HG03139 (cell line): ENCODE measurements around the gene BRSK2.

ENCODE experiments used
- ATAC-seq: cut with Tn5 transposase; IDR thresholded peaks from one replicate; pipeline ENCODE4 v1.9.1; 2021; ENCODE audit not compliant: unreplicated experiment

BRSK2 gene

DNA sequence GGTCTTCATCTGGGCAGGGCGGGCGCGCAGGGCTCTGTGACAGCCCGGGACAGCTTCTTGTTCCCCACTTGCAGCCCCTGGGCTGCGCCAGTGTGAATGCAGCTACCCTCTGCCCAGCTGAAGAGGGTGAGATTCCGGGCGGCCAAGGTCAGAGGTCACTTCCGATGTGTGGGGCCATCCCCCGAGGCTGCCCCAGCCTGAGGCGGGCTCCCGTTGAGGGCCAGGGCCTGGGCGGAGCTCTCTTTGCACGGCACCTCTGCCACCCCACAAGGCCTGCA lies 72.9 kb downstream of the BRSK2 start:
- no peak for ATAC-seq

DNA sequence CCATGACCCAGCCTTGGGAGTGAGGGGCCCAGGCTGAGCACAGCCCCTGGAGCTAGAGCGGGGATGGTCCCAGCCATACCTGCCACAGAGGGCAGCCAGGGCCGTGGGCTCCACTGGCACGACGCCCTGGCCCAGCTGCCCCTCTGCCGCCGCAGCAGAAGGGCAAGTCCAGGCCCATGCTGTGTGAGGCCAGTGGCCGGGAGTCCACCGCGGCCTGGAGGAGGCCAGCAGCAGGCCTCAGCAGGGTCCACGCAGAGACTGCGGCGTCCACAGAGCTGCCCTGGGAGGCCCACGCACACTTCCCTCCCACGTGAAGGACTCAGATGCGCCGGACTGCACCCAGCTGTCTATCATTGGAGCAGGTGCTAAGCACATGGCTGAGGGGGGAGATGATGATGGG lies 73.3 kb downstream of the BRSK2 start:
- ATAC-seq = no peak

DNA sequence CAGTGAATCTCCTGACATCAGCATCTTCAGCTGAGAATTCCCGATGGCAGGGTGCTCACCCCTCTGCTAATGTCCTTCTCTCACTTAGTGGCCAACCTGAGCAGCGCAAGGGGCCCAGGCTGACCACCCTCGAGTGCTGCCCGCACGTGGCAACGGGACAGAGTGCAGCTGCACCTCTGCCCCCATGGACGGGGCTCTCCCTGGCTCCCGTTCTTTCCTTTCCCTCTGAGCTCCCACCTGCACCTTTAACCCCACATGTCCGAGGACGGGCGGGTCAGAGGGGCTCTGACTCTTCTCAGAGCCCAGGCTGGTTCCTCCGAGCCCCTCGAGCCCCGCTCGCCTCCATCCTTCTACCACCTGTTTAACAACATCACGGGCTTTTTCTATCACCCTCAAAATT lies 77.0 kb downstream of the BRSK2 start:
- no peak for ATAC-seq

DNA sequence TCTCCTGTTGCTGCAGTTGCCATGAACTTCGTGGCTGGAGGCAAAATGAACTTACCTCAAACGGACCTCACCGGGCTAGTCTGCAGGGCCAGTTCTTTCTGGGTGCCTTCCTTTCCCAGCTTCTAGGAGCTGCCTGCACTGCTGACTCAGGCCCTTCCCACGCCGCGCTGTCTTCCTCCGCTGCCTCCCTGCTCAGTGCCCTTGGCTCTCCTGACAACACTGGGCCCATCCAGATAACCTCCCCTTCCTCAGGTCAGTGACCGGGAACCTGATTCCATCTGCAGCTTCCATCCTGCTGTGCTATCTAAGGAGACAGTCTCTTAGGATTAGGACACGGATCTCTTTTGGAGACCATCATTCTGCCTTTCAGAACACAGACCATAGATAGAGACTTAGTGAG lies 77.5 kb downstream of the BRSK2 start:
- no peak for ATAC-seq

DNA sequence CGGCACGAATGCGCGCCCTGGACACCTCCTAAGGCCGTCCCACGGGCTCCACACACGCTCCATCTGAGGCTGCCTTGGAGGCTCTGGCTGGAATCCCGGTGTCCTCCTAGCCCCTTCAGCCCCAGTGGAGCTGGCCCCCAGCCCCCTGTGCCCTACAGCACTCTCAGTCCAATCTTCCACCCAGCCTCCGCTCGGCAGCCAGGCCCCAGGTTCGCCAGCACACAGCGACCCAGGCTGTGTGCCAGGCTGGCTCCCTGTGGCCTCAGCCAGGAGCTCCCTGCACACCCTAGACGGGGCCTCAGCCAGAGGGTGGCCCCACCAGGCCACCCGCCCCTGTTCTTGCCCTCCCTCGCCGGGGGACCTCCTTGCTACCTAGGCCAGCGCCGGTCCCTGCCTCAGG lies 78.3 kb downstream of the BRSK2 start:
- no peak for ATAC-seq

DNA sequence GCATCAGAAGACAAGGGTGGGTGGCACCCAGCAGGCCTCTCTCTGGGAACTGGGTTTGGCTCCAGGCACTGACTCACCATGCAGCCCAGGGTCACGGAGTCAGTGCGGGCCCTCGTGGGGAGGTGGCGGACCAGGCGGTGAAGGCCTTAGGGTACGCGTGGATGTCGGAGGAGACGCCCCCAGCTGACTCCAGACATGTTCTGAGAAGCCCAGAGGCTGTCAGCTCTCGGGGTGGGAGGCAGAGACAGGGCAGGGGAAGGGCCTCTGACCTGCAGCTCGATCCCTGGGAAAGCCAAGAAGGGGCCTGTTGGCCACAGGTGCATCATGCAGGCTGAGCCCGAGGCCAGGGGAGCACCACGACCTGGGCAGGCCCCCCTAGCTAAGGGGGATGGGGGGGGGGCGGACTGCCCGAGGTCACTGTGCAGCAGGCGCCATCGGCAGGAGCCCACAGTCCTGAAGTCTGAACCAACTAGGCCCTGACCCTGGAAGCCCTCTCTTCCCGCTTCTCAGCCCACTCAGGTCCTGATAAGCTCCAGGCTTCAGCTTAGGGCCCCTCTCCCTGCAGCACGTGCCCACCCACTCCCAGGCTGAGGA lies 78.8 kb downstream of the BRSK2 start:
- ATAC-seq = no peak

DNA sequence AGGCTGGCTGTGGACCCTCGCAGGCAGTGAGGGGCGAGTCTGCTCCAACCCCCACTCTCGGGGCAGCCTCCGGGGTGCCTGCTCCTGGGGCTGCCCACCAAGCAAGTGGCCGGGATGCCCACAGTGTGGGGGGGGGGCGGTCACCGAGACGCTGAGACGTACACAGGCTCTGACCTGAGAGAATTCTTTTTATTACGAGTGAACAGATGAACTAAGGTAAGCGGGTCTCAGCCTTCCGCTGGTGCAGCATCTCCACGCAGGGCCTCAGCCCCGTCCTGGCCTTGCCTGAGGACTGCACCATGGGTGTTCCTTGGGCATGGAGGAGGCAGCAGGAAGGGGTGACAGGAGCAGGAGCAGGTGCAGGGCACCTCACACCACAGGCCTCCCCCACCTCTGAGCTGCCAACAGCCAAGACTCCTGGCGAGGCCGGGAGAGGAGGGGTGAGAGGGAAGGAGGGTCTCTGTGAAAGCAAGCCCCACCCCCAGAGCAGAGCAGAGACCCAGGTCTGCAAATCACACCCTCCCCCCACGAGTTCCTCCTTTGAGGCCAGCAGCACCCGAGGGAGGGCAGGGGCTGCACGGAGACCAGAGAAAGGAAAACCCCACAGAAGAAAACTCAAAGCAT lies 79.7 kb downstream of the BRSK2 start:
- ATAC-seq = no peak

DNA sequence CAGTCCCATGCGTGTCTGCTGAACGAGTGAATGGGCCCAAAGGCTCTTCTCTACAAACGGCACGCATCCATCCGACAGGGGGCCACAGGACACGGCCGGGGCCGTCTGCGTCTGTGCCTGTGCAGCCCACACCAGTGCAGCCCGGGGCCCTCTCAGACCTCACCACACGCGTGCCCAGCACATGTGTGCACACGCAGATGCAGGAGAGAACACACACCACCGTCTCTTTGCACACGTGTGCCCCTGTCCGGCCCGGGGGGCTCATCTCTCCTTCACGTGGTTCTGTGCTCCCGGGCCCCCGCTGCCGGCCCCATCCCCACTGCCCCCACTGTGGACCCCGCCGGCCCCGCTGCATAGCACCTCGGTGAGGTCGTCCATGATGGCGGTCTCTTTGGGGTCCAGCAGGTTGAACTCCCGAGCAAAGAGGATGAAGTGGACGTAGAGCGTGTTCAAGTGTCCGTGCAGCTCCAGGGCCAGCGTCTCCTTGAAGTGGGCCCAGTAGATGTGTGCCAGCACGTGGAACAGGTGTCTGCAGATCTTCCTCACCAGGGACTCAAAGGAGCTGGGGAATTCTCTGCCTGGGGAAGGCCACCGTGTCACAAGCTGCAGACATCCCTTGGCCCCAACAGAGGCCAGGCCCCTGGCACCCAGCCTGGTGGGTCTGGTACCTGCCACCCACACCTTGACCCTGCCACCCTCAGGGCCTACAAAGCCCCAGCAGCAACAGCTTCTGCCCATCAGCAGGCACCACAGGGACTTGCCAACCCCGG lies 80.4 kb downstream of the BRSK2 start:
- ATAC-seq = no peak

DNA sequence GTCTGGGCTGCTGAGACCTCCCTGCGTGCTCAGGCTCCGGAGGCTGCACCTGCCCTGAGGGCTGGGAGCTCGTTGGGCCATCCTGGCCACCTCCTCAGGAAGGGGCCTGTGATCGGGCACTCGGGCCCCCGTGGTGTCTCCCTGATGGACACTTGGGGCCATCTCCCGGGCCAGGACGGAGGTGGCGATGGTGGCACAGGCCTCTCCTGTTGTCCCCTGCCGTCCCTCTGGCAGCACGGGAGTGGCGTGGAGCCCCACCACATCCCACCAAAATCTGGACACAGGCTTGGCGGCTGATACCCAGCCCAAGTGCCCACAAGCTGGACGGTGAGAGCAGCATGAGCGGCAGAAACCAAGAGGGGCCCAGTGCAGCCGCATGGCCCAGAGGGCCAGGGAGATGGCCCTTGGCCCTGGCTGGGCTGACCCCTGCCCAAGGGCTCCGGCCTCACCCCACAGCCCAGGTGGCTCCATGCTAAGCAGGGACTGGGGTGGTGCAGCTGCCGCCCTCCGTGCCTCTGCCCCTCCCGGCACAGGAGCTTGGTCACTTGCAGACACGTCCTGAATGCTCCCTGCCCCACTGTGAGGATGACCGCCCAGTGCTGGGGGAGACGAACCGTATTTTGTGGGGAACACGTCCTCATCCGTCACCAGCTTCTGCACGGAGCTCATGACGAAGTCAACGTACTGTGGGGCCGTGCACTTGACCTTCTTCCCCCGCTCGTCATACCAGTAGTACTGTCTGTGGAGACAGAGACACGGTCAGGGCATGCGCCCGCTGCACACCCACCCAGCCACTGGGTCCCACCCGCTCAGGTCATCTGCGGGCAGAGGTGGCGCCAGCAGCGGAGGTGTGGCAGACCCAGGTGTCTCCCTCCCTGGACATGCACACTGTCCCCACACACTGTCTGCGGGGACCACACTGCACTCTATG lies 81.2 kb downstream of the BRSK2 start:
- ATAC-seq = no peak

DNA sequence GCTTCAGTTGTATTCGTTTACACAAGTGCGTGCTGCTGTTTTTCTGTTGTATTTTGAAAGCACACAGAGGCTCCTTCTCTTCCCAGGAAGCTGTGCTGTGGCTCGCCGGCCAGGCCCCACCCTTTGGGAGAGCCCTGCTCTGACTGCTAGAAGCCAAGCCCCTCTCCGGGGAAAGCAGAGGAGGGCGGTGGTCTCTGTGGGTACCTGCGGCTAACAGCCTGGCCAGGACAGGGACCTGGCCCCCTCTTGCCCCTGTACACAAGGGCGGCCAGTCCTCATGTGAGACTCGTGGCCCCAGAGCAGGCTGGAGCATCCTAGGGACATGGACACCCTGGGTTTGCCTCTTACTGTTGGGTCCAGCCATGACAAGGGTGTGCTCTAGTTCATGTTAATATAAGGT lies 82.0 kb downstream of the BRSK2 start:
- no peak for ATAC-seq

DNA sequence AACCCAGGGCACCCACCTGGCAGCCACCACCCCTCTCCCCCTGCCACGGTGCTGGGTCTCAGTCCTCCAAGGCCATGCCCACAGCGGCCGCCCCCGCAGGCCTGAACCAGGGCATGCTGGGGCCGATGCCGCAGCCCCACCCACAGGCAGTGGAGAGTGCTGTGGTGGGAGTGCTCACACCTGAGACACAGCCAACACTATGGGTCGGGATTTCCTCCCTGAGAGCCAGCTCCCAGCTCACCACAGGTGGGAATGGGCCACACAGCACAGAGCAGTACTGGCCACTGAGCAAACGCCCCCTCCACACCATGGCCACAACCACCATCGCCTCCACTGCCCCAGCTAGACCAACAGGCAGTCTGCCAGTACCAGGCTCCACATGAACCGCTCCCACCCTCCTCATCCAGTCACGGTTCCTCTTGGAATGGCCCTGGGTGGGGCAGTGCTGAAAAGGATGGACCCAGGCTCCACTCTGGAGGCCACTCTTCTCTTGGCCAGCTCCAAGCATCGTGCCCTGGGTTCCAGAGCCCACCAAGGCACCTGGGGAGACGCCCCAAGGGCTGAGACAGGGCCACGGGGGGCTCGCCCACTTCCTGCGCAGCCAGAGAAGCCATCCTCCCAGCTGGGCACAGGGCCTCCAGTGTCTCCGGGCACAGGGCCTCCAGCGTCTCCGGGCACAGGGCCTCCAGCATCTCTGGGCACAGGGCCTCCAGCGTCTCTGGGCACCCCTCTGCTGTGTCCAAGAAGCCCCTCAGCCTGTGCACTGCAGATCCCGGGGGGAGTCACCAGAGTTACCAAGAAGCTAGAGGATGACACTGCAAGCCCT lies 82.7 kb downstream of the BRSK2 start:
- no peak for ATAC-seq

DNA sequence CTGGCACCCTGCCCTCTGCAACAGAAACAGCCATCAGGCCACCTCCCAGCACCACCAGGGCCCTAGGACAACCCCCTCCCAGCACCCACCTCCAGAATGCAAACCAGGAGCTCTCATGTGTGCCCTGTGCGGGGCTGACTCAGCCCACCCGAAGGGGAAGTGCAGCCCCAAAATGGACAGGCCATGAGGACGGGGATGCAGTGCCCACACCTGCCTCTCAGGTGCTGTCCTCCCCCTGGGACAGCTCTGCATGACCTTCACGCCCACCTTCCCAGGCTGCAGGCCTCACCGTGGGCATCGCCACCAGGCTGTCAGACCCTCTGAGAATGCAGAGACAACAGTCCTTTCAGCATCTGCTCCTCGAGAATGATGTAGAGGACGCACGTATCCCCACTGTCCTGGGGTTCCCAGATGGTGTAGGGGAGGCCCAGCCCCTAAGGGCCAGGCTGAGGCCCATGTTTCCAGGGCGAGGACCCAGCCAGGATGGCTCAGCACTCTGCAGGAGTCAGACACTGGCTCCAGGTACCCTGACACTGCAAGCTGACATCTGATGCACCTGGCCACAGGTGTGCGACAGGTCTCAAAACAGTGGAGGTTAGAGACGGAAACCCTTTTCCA lies 83.4 kb downstream of the BRSK2 start:
- no peak for ATAC-seq

DNA sequence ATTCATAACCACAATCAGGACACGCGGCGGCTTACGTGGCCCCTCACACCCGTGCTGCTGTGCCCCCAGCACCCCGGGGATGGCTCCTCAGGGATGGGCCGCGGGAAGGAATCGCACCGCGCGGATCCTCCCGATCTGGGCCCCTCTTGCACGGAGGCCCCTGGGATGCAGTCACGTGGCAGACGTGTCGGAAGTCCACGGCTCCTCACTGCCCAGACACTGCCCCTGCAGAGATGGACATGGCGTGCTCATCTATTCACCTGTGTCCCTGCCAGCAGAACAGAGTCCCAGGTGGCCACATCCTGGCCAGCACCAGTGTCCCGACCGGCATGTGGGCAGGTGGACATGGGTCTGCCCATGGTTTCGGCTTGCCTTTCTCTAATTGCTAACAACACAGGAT lies 84.1 kb downstream of the BRSK2 start:
- ATAC-seq = no peak

DNA sequence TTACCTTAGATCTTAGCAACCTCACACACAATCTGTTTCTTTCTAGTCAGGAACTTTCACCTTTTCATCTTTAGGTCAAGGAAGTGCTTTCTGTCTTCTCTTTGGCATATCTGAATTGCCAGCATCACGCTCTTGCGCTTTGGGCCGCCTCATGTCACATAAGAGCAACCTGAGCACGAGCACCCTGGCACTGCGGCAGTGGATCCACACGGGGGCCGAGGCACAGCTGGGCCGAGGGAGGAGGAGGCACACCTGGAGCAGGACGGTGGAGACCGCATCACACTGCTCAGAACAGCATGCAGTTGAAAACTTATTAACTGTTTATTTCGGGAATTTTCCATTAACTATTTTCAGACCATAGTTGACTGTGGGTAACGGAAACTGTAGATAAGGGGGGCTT lies 86.1 kb downstream of the BRSK2 start:
- ATAC-seq = no peak

DNA sequence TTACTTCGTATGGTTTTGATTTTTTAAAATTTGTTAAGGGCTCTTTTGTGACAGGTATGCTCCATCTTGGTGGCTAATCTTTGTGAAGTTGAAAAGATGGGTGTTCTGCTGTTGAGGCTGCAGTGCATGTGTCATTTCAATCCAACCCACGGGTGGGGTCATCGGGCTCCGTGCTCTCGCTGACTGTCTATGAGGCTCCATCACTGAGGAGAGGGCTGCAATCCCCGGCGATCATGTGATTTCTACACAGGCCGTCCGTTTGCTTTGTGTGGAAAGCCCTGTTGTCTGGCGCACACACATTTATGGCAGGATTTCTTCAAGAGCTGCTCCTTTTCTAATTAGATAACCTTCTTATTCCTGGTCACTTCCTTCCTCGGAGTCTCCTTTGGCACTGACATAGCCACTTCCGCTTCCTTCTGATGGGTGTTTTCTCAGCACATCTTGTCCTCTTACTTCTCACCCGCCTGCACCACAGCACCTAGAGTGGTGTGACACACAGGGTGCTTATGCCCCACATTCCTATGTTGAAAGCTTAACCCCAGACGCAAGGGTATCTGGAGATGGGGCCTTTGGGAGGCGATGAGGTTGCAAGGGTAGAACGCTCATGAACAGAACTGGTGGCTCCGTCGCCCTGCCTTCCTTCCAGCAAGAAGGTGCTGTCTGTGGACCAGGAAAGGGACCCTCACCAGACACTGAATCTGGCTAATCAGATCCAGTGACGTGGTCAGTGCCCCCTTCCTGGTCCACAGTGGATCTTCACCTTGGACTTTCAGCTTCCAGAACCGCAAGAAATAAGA lies 87.4 kb downstream of the BRSK2 start:
- ATAC-seq = no peak

DNA sequence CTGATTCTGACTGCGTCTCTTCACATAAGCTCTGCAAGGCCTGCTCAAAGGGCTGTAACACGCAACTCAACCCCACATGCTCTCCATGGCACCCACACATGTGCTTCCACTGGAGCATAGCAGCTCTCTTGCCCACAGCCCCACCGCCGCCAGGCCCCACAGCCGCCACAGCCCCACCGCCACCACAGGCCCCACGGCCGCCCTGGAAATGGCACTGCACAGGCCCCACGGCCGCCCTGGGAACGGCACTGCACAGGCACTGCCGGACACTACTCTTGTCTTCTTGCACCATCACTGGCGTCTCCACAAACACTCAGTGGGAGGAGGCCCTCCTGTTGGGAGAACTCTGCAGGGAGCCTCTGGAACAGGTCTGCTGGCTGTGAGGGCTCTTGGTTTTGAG lies 88.3 kb downstream of the BRSK2 start:
- ATAC-seq = no peak

DNA sequence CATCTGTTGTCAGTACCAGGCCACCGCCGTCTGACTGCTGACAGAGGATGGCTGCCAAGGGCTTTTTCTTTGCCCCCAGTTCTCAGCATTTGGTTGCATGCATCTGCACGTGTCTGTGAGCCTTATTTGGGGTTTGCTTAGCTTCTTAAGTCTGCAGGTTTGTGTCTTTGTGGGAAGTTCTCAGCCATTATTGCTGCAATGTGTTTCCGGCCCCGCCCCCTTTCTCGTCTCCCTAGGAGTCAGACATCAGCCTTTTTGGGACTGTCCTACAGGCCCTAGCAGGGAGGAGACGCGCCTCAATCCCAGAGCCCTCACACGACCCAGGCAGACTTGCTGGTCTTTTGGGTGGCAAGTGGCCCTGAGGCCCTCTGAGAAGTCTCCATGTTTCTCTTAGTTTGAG lies 88.8 kb downstream of the BRSK2 start:
- ATAC-seq = no peak

DNA sequence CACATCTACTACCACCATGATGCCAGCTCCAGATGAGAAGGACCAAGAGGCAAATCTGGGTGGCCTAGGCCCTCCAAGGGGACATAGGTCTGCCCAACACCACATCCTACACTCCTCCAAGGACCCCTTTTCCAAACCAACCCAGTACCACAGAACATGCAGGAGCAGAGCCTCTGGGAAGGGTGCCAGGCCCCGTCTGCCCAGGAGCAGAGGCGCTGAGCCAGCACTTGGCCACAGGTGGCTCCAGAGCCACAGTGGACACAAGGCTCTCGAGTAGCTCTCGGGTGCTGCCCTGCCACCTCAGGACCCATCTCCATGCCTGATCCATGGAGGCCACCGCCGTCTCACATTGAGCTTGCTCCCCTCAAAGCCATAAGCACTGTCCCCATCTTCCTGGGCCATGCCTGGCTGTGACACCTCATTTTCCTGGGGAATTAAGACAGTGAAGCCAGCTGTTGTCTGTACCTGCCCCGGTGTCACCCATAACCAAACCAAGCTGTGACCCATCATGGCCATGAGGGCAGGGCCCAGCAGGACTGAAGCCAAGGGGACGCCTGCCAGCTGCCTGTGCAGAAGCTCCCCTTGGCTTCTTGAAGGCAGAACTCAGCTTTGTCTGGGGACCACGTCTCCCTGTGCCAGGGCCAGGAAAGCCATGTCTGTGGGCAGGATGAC lies 89.4 kb downstream of the BRSK2 start:
- ATAC-seq = no peak

DNA sequence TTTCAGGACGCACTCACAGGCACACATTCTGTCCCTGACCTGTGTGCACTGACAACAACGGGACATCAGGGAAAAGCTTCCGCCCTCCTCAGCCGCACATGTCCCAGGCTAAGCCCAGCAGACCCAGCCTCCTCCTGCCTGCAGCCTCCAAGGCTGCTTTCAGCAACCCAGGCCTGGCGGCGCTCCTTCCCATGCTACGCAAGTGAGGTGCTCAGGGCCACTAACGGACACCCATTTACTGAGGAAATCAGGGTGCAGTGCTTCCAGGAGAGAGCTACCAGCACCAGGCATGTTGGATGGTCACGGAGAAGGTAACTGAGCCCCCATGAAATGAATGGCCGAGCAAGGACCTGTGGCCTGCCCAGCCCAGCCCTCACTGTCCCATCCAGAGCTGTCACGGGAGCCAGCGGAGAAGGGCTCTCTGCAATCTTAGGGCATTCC lies 90.0 kb downstream of the BRSK2 start:
- ATAC-seq = no peak
